ENCODE results near the gene PTPRU. TPM values are rescaled to one million over a fixed set of nuclear protein-coding genes. Genes with fewer than 3 reads are reported as not detected.

The PTPRU gene
- total RNA-seq, 1 experiment from 2014 or later: 41.4 TPM

DNA sequence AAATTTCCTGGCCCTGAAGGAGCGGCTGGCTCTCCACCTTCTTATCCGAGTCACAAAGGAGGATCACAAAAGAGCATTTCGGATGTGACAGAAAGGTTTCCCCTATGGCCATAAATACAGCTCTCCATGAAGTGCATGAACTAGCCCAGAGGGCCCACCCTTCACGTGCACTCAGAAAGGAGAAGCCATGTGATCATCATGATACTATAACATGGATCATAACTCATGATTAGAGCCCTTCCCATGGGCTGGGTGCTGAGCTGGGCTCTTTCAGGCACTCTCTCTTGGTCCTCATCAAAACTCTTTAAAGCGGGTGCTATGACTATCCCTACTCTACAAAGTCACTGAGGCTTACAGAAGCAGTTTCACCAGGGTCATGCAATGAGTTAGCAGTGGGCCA, 135.0 kb downstream of the PTPRU start:
- H3K9me3 Mint-ChIP-seq (ENCODE audit: unreplicated experiment): peaks cover 16% of the 10 kb centered on the region
- no TSS peak for BruUV-seq (replicated peaks)
- DNase-seq: no peak
- H3K36me3 ChIP-seq (ENCODE audit: control insufficient read depth, insufficient read depth, low read length): no peaks in the 10 kb centered on the region
- no peaks in the 10 kb centered on the region for H3K36me3 Mint-ChIP-seq (ENCODE audit: insufficient read depth, unreplicated experiment)
- no peak overlapping the region for H3K4me3 Mint-ChIP-seq (ENCODE audit: unreplicated experiment)
- H3K4me3 ChIP-seq (ENCODE audit: low read depth, low read length): no peak overlapping the region
- peaks cover 22% of the 10 kb centered on the region for H3K27me3 Mint-ChIP-seq (ENCODE audit: insufficient read depth, unreplicated experiment)
- H3K27me3 ChIP-seq (replicated peaks; ENCODE audit: control insufficient read depth, insufficient read depth, low read length): no peaks in the 10 kb centered on the region
- no peaks in the 10 kb centered on the region for H3K4me1 ChIP-seq
- POLR2A ChIA-PET: no interaction called here
- TF ChIP-seq, protein P1, sequence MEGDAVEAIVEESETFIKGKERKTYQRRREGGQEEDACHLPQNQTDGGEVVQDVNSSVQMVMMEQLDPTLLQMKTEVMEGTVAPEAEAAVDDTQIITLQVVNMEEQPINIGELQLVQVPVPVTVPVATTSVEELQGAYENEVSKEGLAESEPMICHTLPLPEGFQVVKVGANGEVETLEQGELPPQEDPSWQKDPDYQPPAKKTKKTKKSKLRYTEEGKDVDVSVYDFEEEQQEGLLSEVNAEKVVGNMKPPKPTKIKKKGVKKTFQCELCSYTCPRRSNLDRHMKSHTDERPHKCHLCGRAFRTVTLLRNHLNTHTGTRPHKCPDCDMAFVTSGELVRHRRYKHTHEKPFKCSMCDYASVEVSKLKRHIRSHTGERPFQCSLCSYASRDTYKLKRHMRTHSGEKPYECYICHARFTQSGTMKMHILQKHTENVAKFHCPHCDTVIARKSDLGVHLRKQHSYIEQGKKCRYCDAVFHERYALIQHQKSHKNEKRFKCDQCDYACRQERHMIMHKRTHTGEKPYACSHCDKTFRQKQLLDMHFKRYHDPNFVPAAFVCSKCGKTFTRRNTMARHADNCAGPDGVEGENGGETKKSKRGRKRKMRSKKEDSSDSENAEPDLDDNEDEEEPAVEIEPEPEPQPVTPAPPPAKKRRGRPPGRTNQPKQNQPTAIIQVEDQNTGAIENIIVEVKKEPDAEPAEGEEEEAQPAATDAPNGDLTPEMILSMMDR (IDR thresholded peaks at IDR 0.05; ENCODE audit: insufficient read depth in 1 of 2, low read depth in 1 of 2, low read length in 1 of 2, severe bottlenecking in 1 of 2, unreplicated experiment in 1 of 2): no peak
- no peaks in the 10 kb centered on the region for H3K4me1 Mint-ChIP-seq (ENCODE audit: low read depth, unreplicated experiment)
- no peak overlapping the region for H3K27ac Mint-ChIP-seq (ENCODE audit: unreplicated experiment)
- CTCF ChIA-PET: no interaction called here
- H3K9me3 ChIP-seq: no peaks in the 10 kb centered on the region
- intact Hi-C loops (cut with micrococcal nuclease; ENCODE audit: unreplicated experiment): no loop called here

- no peaks in the 10 kb centered on the region for H3K36me3 Mint-ChIP-seq (ENCODE audit: insufficient read depth, unreplicated experiment)
- H3K9me3 Mint-ChIP-seq (ENCODE audit: unreplicated experiment): peaks cover 22% of the 10 kb centered on the region
- POLR2A ChIA-PET: no interaction called here
These were observed 135.8 kb downstream of the PTPRU start for GRCh38 chr1:29372108-29372507.

More at GRCh38 chr1:29372108-29372507, 135.8 kb downstream of the PTPRU start:
- intact Hi-C loops (cut with micrococcal nuclease; ENCODE audit: unreplicated experiment): no loop called here
- H3K36me3 ChIP-seq (ENCODE audit: control insufficient read depth, insufficient read depth, low read length): no peaks in the 10 kb centered on the region
- Mint-ChIP-seq H3K27me3 (ENCODE audit: insufficient read depth, unreplicated experiment) (peaks cover 22% of the 10 kb centered on the region), H3K4me1 (ENCODE audit: low read depth, unreplicated experiment) (no peaks in the 10 kb centered on the region), H3K27ac (ENCODE audit: unreplicated experiment) (no peak overlapping the region), H3K4me3 (ENCODE audit: unreplicated experiment) (no peak overlapping the region)
- TF ChIP-seq, protein P1 (IDR thresholded peaks at IDR 0.05; ENCODE audit: insufficient read depth in 1 of 2, low read depth in 1 of 2, low read length in 1 of 2, severe bottlenecking in 1 of 2, unreplicated experiment in 1 of 2): no peak
- no peaks in the 10 kb centered on the region for H3K9me3 ChIP-seq
- BruUV-seq (replicated peaks): no TSS peak
- CTCF ChIA-PET: no interaction called here
- H3K4me1 ChIP-seq: no peaks in the 10 kb centered on the region
- H3K27me3 ChIP-seq (replicated peaks; ENCODE audit: control insufficient read depth, insufficient read depth, low read length): no peaks in the 10 kb centered on the region
- no peak for DNase-seq
- no peak overlapping the region for H3K4me3 ChIP-seq (ENCODE audit: low read depth, low read length)

Other genes with a start within 250 kb of the PTPRU start
- 3.3 TPM in 2 replicates for gene TMEM200B, start 112.6 kb upstream of the PTPRU start, total RNA-seq (2022)
- gene SRSF4, start 54.6 kb upstream of the PTPRU start, total RNA-seq (2022): 44.1 and 45.8 TPM in 2 replicates
- gene MECR, start 5.6 kb upstream of the PTPRU start, total RNA-seq (2022): 21.5 and 23.1 TPM in 2 replicates